ENCODE data around the gene NKD1.
A peak's percentile ranks its signal among the peaks of the same experiment; 100 is the strongest.

NKD1 gene

GRCh38 chr16:50630394-50631020, 82.3 kb downstream of the NKD1 start:
- DNase-seq (ENCODE audit: low read depth), result no peak

DNA sequence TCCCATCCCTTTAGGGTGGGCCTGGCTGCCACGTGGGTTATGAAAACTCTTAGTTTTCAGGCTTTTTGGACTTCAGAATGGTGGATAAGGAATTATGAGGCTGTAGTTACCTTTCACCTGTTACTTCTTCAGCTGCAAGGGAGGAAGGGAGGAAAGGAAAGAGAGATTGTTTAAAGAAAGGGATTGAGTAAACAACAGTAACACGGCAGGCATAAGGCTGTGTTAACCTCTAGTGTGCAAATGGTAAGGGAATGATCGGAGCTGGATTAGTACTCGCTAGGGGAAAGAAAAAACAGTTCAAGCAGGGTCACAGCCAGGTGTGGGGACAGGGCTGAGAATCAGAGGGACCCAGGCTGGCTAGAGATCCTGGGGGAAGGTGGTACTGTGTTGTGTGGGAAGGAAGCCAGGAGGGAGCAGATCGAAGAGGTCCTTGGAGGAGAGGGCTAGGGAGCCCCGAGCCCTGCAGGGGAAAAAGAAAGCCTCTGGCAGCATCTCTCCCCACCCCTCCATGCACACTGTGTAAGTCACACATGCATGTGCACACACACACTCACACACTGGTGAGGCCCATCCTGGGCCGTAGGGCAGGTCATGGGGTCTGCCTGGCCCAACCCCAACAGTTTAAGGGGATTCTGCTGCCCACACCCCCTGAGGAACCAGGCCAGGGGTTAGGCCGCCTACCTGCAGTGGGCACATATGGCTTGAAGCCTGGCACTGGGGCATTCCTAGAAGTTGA, 83.2 kb downstream of the NKD1 start:
- no peak for DNase-seq (ENCODE audit: low read depth)

- no peak for DNase-seq (ENCODE audit: low read depth)
Measured at GRCh38 chr16:50631985-50632576, 83.9 kb downstream of the NKD1 start.

DNA sequence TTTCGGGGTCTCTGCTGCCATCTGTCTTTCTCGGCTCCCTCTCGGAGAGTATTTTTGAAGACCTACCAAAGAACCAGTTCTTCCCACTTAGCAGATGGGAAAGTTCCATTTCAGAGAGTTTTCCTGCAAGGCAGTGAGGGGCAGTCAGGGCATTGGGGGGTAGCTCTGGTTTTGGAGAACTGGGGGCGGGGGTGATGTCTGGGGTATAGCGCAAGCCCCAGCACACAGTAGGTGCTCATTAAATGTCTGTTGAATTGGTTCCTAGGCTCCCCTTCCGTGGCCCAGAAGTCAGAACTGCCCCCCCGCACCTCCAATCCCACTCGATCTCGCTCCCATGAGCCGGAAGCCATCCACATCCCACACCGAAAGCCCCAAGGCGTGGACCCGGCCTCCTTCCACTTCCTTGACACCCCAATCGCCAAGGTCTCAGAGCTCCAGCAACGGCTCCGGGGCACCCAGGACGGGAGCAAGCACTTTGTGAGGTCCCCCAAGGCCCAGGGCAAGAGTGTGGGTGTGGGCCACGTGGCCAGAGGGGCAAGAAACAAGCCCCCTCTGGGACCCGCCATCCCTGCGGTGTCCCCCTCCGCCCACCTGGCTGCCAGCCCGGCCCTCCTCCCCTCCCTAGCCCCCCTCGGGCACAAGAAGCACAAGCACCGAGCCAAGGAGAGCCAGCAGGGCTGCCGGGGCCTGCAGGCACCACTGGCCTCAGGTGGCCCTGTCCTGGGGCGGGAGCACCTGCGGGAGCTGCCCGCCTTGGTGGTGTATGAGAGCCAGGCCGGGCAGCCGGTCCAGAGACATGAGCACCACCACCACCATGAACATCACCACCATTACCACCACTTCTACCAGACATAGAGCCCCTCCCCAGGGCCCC, 85.0 kb downstream of the NKD1 start:
- no peak for DNase-seq (ENCODE audit: low read depth)

- no peak for DNase-seq (ENCODE audit: low read depth)
Measured at GRCh38 chr16:50634090-50634489, 85.9 kb downstream of the NKD1 start.

DNA sequence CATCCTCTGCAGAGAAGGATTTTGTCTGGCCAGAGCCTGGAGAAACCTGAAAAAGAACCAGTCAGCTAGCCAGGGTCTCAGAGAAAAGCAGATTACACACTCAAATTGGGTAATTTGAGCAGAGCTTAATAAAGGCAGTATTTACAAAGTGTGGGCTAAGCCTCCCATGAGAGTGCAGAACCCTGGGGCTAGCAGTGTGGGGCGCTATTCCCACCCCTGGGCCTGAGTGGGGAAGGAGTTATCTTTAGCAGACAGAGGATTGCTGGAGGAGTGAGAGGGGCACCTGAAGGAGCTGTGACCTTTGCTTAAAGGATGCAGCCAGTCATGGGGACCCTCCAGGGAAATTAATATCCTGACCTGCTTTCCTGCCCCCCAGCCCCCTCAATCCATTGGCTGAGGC, 86.8 kb downstream of the NKD1 start:
- DNase-seq (ENCODE audit: low read depth), result no peak

GRCh38 chr16:50635505-50636392, 87.6 kb downstream of the NKD1 start:
- DNase-seq (ENCODE audit: low read depth), result no peak

DNA sequence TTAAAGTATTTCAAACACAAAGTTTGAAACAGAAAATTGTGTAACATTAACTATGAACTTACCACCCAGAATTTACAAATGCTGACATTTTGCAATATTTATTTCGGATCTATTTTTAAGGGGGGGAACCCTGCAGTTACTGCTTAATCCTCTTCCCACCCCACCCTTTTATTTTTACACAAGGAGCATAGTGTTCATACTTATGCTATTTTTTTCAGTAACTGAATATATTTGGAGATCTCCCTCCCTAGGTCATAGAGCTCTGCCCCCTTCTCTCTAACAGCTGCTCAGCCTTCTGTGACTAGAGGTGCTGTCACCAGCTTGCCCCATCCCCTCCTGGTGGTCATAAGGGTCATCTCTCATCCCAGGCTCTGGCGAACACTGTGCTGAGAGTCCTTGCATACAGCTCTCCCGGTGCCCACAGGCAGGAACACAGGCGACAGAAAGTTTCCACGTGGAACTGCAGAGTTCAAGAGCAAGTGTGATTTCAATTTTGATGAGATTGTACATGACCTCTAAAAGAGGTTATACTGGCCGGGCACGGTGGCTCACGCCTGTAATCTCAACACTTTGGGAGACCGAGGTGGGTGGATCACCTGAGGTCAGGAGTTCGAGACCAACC, 88.7 kb downstream of the NKD1 start:
- no peak for DNase-seq (ENCODE audit: low read depth)

- no peak for DNase-seq (ENCODE audit: low read depth)
Measured at GRCh38 chr16:50637716-50638602, 89.8 kb downstream of the NKD1 start.

GRCh38 chr16:50638816-50639670, 90.8 kb downstream of the NKD1 start:
- DNase-seq (ENCODE audit: low read depth), result no peak

DNA sequence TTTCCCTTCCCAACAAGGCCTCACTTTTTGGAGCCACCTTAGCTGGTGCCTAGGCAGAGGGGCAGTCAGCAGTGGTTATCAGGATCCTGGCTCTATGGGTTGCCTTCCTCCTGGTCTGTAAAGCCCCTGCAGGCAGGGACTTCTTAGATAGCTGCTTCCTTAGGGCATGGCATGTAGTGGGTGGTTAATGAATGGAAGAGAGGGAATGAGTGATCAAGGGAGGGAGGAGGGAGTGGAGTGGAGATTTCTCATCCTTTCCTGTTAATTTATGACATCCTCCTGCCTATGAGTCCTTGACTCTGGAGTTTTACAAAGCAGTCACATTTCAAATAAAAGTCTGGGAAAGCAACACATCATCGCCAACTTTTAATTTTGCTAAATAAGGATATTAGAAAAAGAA, 92.2 kb downstream of the NKD1 start:
- DNase-seq (ENCODE audit: low read depth), result peak; percentile 12

DNA sequence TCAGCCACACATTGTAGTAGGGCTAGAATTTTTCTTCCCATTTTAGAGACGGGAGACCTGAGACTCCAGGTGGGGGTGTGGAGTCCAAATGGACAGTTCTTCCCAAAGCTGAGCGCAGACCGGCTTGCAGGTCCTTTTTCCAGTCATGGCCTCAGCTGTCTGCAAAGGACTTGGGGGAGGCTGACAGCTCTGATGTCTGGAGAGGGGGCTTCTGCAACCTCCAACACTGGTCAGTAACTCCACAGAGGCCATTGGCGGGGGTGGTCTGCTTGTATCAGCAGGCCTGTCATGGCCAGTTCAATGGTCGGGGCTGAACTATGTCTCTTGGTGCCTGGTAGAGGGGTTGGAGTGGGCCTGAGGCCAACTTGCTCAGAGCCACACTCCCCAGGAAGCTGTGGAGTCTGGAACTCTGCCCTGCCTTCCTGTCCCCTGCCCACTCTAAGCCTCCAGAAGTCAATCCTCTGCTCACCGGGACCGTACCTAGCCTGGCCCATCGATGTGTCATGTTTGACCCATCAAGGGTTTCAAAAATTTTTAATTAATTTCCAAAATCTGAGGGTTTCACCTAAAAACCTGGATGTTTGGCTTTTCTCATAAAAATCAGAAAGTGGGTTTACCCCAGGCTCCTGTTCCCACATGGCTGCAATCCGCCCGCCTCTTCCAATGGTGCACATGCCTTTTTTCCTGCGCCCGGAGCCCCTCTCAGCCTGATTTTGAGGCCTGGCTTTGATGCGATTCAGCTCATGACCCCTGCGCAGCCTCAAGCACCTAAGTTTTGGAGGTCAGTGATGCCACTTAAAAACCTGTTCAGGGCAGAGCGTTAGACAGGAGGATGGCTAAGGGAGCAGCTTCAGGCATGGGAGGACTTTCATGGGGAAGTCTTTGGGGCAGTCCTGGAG, 93.0 kb downstream of the NKD1 start:
- DNase-seq (ENCODE audit: low read depth), result no peak

- DNase-seq (ENCODE audit: low read depth), result no peak
Measured at GRCh38 chr16:50641818-50642187, 93.6 kb downstream of the NKD1 start.

DNA sequence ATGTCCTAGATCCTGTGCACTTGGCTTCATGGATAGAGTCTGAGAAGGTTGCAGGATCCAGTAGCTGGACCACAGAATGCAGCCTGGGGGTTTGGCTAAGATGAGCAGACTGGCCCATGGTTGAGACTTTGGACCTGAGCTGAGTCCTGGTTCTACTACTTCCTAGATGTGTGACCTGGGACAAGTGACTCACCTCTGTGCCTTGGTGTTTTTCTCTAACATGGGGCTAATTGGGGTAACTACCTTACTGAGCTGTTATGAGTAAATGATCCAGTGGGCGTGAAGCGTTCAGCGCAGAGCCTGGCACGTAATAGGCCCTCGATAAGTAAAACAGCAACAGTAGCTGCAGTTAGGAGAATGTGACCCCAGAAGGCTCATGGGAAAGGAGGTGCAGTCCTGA, 94.2 kb downstream of the NKD1 start:
- DNase-seq (ENCODE audit: low read depth), result no peak

GRCh38 chr16:50643192-50643591, 95.0 kb downstream of the NKD1 start:
- DNase-seq (ENCODE audit: low read depth), result no peak

DNA sequence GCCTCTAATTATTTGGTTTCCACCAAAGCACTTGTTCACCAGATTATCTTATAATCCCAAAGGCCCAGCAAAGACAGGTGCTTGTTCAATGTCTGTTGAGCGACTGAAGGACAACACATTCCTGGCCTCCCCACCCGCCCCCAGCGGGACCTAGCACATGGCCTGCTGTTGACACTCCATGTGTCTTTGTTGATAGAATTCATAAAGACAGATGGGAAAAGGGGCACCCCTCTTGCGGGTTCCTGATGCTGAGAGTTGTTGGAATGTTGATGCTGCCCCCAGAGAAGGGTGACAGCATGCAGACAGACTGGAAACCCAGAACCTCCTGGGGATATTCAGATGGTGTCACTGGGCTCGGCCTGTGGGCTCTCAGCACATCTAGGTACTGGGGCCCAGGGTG, 96.0 kb downstream of the NKD1 start:
- DNase-seq (ENCODE audit: low read depth), result no peak

DNA sequence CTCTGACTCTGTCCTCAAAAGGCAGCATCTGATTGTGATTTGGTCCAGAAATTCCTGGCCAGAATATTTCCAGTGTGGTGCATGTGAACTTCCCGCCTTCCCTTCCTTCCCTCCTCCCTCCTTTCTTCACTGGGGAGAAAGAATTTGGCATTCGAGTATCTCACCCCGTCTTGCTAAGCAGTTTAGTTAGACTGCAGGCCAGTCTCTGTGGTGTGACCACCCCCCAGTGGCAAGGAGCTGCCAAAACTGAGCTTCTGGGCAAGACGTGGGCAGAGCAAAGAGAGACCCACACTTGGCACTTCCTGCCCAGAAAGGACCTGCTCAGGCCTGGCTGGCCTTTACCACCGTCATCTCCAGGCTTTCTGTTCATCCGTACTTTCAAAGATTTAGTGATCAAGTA, 96.5 kb downstream of the NKD1 start:
- DNase-seq (ENCODE audit: low read depth), result peak; percentile 6

- DNase-seq (ENCODE audit: low read depth), result no peak
Measured at GRCh38 chr16:50645563-50646220, 97.5 kb downstream of the NKD1 start.

All from amniotic epithelial cell (primary cell).